Mammary epithelial cell (primary cell): ENCODE measurements around the gene SYTL3.

Experiments used
- EZH2 ChIP-seq: IDR thresholded peaks from 2 replicates; pipeline ENCODE4 v1.6.1; 2012; ENCODE audit warnings: low read length, inconsistent platforms, borderline replicate concordance
- TF ChIP-seq, protein P1 (sequence below), 2 donors: IDR thresholded peaks in 1 of 2; conservative IDR thresholded peaks in 1 of 2; 2 replicates each; pipeline ENCODE4 v1.5.1; 2011 to 2012; ENCODE audit warnings: inconsistent platforms in 2 of 2, low read length in 2 of 2, mild to moderate bottlenecking in 2 of 2, control low read depth in 1 of 2, low read depth in 1 of 2; ENCODE audit not compliant: insufficient read depth in 1 of 2; ENCODE audit errors: extremely low read depth in 1 of 2

DNA sequence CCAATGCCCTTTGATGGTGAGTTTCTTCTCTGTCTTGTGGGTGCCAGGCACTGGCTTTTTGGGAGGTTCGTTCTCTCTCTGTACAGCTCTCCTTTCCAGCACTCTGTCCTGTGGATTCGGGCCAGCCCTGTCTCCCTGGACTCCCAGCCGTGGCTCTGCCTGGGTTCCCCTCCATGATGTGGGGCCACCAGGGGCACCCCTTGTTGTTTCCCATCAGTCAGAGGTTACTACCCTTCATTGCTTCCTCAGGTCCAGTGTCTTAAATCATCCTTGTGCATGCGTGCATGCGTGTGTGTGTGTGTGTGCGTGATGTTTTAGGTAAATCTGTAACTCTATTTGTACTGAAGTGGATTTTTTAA lies 45.8 kb upstream of the SYTL3 start:
- TF ChIP-seq, protein P1, sequence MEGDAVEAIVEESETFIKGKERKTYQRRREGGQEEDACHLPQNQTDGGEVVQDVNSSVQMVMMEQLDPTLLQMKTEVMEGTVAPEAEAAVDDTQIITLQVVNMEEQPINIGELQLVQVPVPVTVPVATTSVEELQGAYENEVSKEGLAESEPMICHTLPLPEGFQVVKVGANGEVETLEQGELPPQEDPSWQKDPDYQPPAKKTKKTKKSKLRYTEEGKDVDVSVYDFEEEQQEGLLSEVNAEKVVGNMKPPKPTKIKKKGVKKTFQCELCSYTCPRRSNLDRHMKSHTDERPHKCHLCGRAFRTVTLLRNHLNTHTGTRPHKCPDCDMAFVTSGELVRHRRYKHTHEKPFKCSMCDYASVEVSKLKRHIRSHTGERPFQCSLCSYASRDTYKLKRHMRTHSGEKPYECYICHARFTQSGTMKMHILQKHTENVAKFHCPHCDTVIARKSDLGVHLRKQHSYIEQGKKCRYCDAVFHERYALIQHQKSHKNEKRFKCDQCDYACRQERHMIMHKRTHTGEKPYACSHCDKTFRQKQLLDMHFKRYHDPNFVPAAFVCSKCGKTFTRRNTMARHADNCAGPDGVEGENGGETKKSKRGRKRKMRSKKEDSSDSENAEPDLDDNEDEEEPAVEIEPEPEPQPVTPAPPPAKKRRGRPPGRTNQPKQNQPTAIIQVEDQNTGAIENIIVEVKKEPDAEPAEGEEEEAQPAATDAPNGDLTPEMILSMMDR (conservative IDR thresholded peaks at IDR 0.05 in 1 of 2, IDR thresholded peaks at IDR 0.05 in 1 of 2; ENCODE audit: extremely low read depth in 1 of 2, insufficient read depth in 1 of 2, low read depth in 1 of 2, low read length in 2 of 2) = no peak
- no peak for TF ChIP-seq EZH2
